Cortex of kidney (tissue), 1 donor: Measurements from ENCODE around the gene MEX3A.
"Not testable (repeated sequence)": the region's sequence is repeated elsewhere in the genome, so short reads cannot be mapped to it uniquely, and the experiment has no call there.

Experiments used
- DNase-seq: peaks from one replicate; lab custom pipeline; 2025; lab: John Stamatoyannopoulos, UW

MEX3A gene

GRCh38 chr1:156082309-156083091 is at the start of gene MEX3A:
Gene MEX3A (minus strand): TSS chr1:156082465. CDS start chr1:156081998, 467 bp downstream.
- DNase-seq = no peak

- DNase-seq = no peak
Measured at GRCh38 chr1:156130578-156130942, 48.3 kb upstream of the MEX3A start.

- no peak for DNase-seq
Measured at GRCh38 chr1:156129687-156130577, 47.7 kb upstream of the MEX3A start.

GRCh38 chr1:156128654-156129597 is 46.7 kb upstream of the MEX3A start:
- DNase-seq = no peak

- no peak for DNase-seq
Measured at GRCh38 chr1:156128308-156128653, 46.0 kb upstream of the MEX3A start.

GRCh38 chr1:156126630-156127534 is 44.6 kb upstream of the MEX3A start:
- no peak for DNase-seq

GRCh38 chr1:156126043-156126629 is 43.9 kb upstream of the MEX3A start:
- no peak for DNase-seq

- not testable (repeated sequence) for DNase-seq
Measured at GRCh38 chr1:156125544-156125943, 43.3 kb upstream of the MEX3A start.

GRCh38 chr1:156124557-156125483 is 42.6 kb upstream of the MEX3A start:
- no peak for DNase-seq

- no peak for DNase-seq
Measured at GRCh38 chr1:156123356-156124196, 41.3 kb upstream of the MEX3A start.

- no peak for DNase-seq
Measured at GRCh38 chr1:156122519-156123355, 40.5 kb upstream of the MEX3A start.

GRCh38 chr1:156122086-156122485 is 39.8 kb upstream of the MEX3A start:
- DNase-seq = no peak

- no peak for DNase-seq
Measured at GRCh38 chr1:156121457-156121856, 39.2 kb upstream of the MEX3A start.

- DNase-seq = not testable (repeated sequence)
Measured at GRCh38 chr1:156121005-156121404, 38.7 kb upstream of the MEX3A start.

GRCh38 chr1:156120318-156120717 is 38.1 kb upstream of the MEX3A start:
- DNase-seq = no peak

- no peak for DNase-seq
Measured at GRCh38 chr1:156119503-156120209, 37.4 kb upstream of the MEX3A start.
